ENCODE measurements around the gene FURIN. TPM values are rescaled to one million over a fixed set of nuclear protein-coding genes. Genes with fewer than 3 reads are reported as not detected.

The FURIN gene
- total and polyA plus RNA-seq, 2 of the 4 experiments (the other 2 are of a cell fraction) = 34.8 to 54.3 TPM

- H3K9me3 ChIP-seq (ENCODE audit: control insufficient read depth, insufficient read depth, low read length) = no peaks in the 10 kb centered on the region
- ATAC-seq (ENCODE audit: low read depth) (no peak), DNase-seq (no peak)
- H3K9me1 ChIP-seq (ENCODE audit: insufficient read depth, low read length) = peaks cover 3% of the 10 kb centered on the region; the same call in 1 of the 2 replicates
- no peak overlapping the region for H3K23ac ChIP-seq (ENCODE audit: low read depth, low read length)
- H3K27ac ChIP-seq (ENCODE audit: insufficient read depth, low read length) = no peak overlapping the region
- H3K14ac ChIP-seq (replicated peaks; ENCODE audit: low read depth, low read length) = no peak overlapping the region
- POLR2A ChIA-PET (ENCODE audit: unreplicated experiment) = no interaction called here
- no peak overlapping the region for H2AFZ ChIP-seq (replicated peaks; ENCODE audit: low read length, poor library complexity)
- H2BK20ac ChIP-seq (ENCODE audit: low read depth, low read length) = no peak overlapping the region
- H3K56ac ChIP-seq (ENCODE audit: extremely low read depth, insufficient read depth, low read length) = no peak overlapping the region
- H4K91ac ChIP-seq (ENCODE audit: insufficient read depth, low read depth, low read length) = no peak overlapping the region
- TF ChIP-seq RFX5 (IDR thresholded peaks at IDR 0.05; ENCODE audit: low read depth, low read length) (no peak), BHLHE40 (IDR thresholded peaks at IDR 0.05; ENCODE audit: low read depth, low read length) (no peak), FOS (IDR thresholded peaks at IDR 0.05; ENCODE audit: low read depth, low read length) (no peak), SMC3 (IDR thresholded peaks at IDR 0.05; ENCODE audit: low read depth, low read length) (no peak), MXI1 (IDR thresholded peaks at IDR 0.05; ENCODE audit: borderline replicate concordance, low read depth, low read length) (no peak), CHD1 (IDR thresholded peaks at IDR 0.05; ENCODE audit: low read depth, low read length) (no peak), MAFK (IDR thresholded peaks at IDR 0.05; ENCODE audit: low read depth, low read length) (no peak), CEBPB (IDR thresholded peaks at IDR 0.05; ENCODE audit: low read depth, low read length) (no peak), MAZ (IDR thresholded peaks at IDR 0.05; ENCODE audit: borderline replicate concordance, low read depth, low read length) (no peak)
- H3K79me1 ChIP-seq (ENCODE audit: low read depth in 1 of 2, low read length in 2 of 2) = no peaks in the 10 kb centered on the region
- H2AK9ac ChIP-seq (replicated peaks; ENCODE audit: low read depth, low read length, poor library complexity) = no peak overlapping the region
- no peak overlapping the region for H2BK5ac ChIP-seq (ENCODE audit: low read depth, low read length, poor library complexity, severe bottlenecking)
- H3K4me2 ChIP-seq (ENCODE audit: low read depth, low read length) = no peak overlapping the region
- in situ Hi-C loops (cut with MboI; ENCODE audit: low sequenced_read_pairs) = no loop called here
- dilution Hi-C loops (cut with HindIII; ENCODE audit: low sequenced_read_pairs, unreplicated experiment) = no loop called here
- CTCF ChIA-PET = no interaction called here
- H2AK5ac ChIP-seq (ENCODE audit: low read depth, low read length) = no peak overlapping the region
- H3K4me3 ChIP-seq (ENCODE audit: insufficient read depth, low read depth, low read length) = no peak overlapping the region
- BruUV-seq (replicated peaks) = no TSS peak
- no peak overlapping the region for H4K5ac ChIP-seq (ENCODE audit: low read depth, low read length)
- H3K36me3 ChIP-seq (ENCODE audit: control insufficient read depth, insufficient read depth, low read length) = peaks cover 35% of the 10 kb centered on the region
- no peak overlapping the region for H3K4ac ChIP-seq (ENCODE audit: low read depth, low read length)
- intact Hi-C loops (cut with micrococcal nuclease) = no loop called here
- 97% methylated on average over 10 of the region's 12 CpGs; no CpG with 5 or more reads in 1 of the 2 experiments for WGBS, 2 experiments (ENCODE audit: extremely low coverage in 2 of 2, insufficient read length in 1 of 2)
- no peaks in the 10 kb centered on the region for H4K20me1 ChIP-seq (ENCODE audit: insufficient read depth, low read length)
- H3K18ac ChIP-seq (ENCODE audit: low read depth, low read length) = no peak overlapping the region
- H2BK120ac ChIP-seq (ENCODE audit: low read depth, low read length) = no peak overlapping the region
- H2BK15ac ChIP-seq (ENCODE audit: low read depth, low read length) = no peak overlapping the region
- H4K8ac ChIP-seq (ENCODE audit: low read depth in 2 of 2, low read length in 2 of 2) = no peak overlapping the region
- H3K9ac ChIP-seq (ENCODE audit: low read depth, low read length) = no peak overlapping the region
- peaks cover 10% of the 10 kb centered on the region; the same call in 1 of the 2 replicates for H3K4me1 ChIP-seq (ENCODE audit: control insufficient read depth, insufficient read depth, low read length)
- H3K27me3 ChIP-seq (ENCODE audit: control insufficient read depth, insufficient read depth, low read length) = no peaks in the 10 kb centered on the region
Measured at GRCh38 chr15:90917569-90917968, 49.2 kb downstream of the FURIN start.

Data from IMR-90 (cell line).